ENCODE measurements around the gene MAPKBP1.

MAPKBP1 gene

DNA sequence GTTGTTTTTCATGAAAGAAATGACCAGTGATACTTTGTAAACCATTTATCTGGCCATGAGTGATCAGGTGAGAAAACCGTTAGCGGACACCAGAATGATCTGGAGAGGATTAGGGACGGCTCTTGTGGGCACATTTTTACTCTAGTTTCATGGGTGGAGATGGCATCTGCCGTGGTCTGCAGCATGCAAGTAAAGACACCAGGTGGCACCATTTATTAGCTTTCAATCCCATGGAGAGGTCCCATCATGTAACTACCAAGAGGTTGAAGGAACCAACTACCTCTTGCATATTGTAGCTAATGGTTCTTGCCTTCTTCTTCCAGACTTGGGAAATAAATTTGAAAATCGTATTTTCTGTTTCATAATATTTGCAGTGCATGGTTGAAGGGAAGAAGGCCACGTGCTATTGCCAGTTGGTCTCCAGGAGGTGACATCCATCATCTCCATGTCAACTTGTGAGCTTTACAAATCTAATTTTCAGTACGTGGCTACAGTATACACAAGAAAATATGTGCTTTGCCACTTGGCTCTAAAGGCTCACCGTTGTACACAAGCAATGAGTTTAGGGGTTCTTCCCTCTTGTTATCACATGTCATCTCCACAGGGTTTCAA, 1.5 kb upstream of the MAPKBP1 start:
- Histone ChIP-seq H3K27me3 (ENCODE audit: control insufficient read depth, insufficient read depth, low read length) (no peaks in the 10 kb centered on the region), H3K4me3 (ENCODE audit: low read length) (no peak overlapping the region), H3K4me1 (ENCODE audit: control insufficient read depth, low read depth, low read length) (peaks cover 28% of the 10 kb centered on the region), H3K9me3 (ENCODE audit: control insufficient read depth, low read depth, low read length) (no peaks in the 10 kb centered on the region), H3K27ac (ENCODE audit: low read length) (no peak overlapping the region), H3K36me3 (ENCODE audit: control insufficient read depth, low read depth, low read length) (peaks cover 3% of the 10 kb centered on the region), H3K9ac (ENCODE audit: low read length) (no peak overlapping the region)

DNA sequence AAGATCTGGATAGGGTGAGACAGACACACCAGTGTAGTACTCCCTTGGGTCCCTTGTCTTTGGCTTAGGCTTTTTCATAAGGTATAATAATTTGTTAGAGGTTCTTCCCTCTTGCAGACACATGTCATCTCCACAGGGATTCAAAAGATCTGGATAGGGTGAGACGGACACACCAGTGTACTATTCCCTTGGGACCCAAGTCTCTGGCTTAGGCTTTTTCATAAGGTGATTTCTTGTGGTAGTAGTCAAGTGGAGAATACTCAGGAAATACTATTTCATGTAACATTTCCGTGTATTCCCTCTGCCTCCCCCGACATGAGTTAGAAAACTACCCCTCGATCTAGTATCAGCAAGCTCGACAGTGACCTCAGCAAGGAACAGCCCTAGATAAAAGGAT, 954 bp upstream of the MAPKBP1 start:
- Histone ChIP-seq H3K4me3 (ENCODE audit: low read length) (peak overlapping the region; percentile 62), H3K4me1 (ENCODE audit: control insufficient read depth, low read depth, low read length) (peaks cover 28% of the 10 kb centered on the region), H3K9ac (ENCODE audit: low read length) (peak overlapping the region; percentile 66), H3K27me3 (ENCODE audit: control insufficient read depth, insufficient read depth, low read length) (no peaks in the 10 kb centered on the region), H3K36me3 (ENCODE audit: control insufficient read depth, low read depth, low read length) (peaks cover 3% of the 10 kb centered on the region), H3K9me3 (ENCODE audit: control insufficient read depth, low read depth, low read length) (no peaks in the 10 kb centered on the region), H3K27ac (ENCODE audit: low read length) (peak overlapping the region; percentile 7)

DNA sequence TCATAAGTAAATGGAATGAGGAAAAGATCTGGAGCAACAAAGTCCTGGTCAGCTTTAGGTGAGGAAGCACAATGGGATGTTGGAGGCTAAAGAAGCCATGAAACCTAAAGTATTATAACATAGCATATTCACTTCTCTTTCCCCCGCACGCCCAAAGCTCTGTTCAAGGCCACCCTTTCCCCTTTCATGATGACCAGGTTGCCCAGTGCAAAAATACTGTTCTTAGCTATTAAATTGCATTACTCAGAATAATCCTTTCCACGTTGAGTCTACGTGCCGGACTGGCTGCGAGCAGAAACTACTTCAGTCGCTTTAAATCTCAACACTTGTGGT, 589 bp upstream of the MAPKBP1 start:
- Histone ChIP-seq H3K36me3 (ENCODE audit: control insufficient read depth, low read depth, low read length) (peaks cover 3% of the 10 kb centered on the region), H3K4me3 (ENCODE audit: low read length) (peak overlapping the region; percentile 62), H3K27me3 (ENCODE audit: control insufficient read depth, insufficient read depth, low read length) (no peaks in the 10 kb centered on the region), H3K27ac (ENCODE audit: low read length) (peak overlapping the region; percentile 7), H3K4me1 (ENCODE audit: control insufficient read depth, low read depth, low read length) (peaks cover 28% of the 10 kb centered on the region), H3K9ac (ENCODE audit: low read length) (peak overlapping the region; percentile 66), H3K9me3 (ENCODE audit: control insufficient read depth, low read depth, low read length) (no peaks in the 10 kb centered on the region)

DNA sequence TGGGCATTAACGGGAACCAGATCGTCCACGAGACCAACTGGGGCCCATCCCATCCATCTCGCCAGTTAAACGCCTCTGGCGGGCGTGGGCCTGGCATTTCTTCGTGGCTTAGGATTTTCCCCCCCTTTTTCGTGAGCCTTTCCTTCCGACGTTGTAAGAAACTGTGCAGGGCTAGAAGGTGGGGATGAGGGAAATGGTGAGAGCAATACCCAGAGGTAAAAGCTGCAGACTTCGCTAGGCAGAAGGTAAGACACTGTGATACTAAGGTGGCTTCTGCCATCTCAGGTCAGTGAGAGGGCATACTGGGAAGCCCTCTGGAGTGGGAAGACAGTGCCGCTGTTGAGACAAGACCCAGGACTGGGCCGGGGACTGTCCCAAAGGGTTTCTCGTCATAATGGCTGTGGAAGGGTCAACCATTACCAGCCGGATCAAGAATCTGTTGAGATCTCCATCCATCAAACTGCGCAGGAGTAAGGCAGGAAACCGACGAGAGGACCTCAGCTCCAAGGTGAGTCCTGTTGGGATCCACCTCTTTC, 666 bp downstream of the MAPKBP1 start:
- Histone ChIP-seq H3K4me3 (ENCODE audit: low read length) (peak overlapping the region; percentile 76), H3K36me3 (ENCODE audit: control insufficient read depth, low read depth, low read length) (no peaks in the 10 kb centered on the region), H3K9me3 (ENCODE audit: control insufficient read depth, low read depth, low read length) (no peaks in the 10 kb centered on the region), H3K27ac (ENCODE audit: low read length) (no peak overlapping the region), H3K4me1 (ENCODE audit: control insufficient read depth, low read depth, low read length) (peaks cover 28% of the 10 kb centered on the region), H3K9ac (ENCODE audit: low read length) (peak overlapping the region; percentile 54), H3K27me3 (ENCODE audit: control insufficient read depth, insufficient read depth, low read length) (no peaks in the 10 kb centered on the region)

DNA sequence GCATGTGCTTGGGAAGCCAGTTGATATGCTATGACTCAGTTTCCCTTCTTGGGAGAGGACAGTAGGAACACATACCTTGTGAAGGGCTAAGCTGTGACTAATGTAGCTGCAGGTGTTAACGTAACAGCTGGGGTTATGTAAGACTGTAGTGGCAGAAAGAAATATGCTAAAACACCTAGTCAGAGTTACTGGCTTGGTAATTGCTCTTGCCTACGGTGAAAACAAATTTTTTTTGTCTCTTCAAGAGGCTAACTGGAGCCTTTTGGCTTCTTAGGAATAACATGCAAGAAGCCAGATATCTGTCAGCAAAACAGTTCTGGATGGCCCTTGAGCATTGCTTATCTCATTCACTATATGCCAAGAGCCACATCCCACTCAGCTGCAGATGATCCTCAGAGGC, 1.4 kb downstream of the MAPKBP1 start:
- no peaks in the 10 kb centered on the region for H3K9me3 ChIP-seq (ENCODE audit: control insufficient read depth, low read depth, low read length)
- H3K9ac ChIP-seq (ENCODE audit: low read length) = no peak overlapping the region
- no peaks in the 10 kb centered on the region for H3K27me3 ChIP-seq (ENCODE audit: control insufficient read depth, insufficient read depth, low read length)
- peaks cover 35% of the 10 kb centered on the region for H3K4me1 ChIP-seq (ENCODE audit: control insufficient read depth, low read depth, low read length)
- peak overlapping the region; percentile 76 for H3K4me3 ChIP-seq (ENCODE audit: low read length)
- H3K36me3 ChIP-seq (ENCODE audit: control insufficient read depth, low read depth, low read length) = no peaks in the 10 kb centered on the region
- H3K27ac ChIP-seq (ENCODE audit: low read length) = no peak overlapping the region

DNA sequence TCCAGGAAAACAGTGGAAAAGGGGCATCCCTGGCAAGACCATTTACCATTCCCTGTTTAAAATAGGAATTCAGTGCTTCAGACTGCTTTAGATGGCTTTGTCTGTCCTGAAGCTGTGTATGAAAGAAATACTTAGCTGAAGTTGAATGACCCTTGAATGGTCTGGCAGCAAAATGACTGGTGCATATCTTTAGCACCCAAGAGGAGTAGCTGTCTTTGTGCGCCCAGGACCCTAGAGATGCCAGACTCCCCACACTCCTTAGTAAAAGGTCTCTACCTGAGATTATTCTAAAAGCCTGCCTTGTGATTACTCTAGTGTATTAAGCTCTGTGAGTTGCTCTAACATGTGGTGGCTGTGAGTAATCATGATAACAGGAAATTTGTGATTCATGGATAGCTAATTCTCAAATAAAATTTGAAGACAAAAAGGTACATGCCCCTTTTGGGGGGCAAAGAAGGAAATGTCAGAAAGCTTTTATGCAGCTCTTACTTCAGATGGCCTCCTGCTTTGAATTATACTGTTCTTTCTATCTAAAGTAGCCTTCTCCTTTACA, 3.2 kb downstream of the MAPKBP1 start:
- Histone ChIP-seq H3K9me3 (ENCODE audit: control insufficient read depth, low read depth, low read length) (no peaks in the 10 kb centered on the region), H3K4me3 (ENCODE audit: low read length) (no peak overlapping the region), H3K36me3 (ENCODE audit: control insufficient read depth, low read depth, low read length) (no peaks in the 10 kb centered on the region), H3K27ac (ENCODE audit: low read length) (no peak overlapping the region), H3K9ac (ENCODE audit: low read length) (no peak overlapping the region), H3K27me3 (ENCODE audit: control insufficient read depth, insufficient read depth, low read length) (no peaks in the 10 kb centered on the region), H3K4me1 (ENCODE audit: control insufficient read depth, low read depth, low read length) (peaks cover 38% of the 10 kb centered on the region)

DNA sequence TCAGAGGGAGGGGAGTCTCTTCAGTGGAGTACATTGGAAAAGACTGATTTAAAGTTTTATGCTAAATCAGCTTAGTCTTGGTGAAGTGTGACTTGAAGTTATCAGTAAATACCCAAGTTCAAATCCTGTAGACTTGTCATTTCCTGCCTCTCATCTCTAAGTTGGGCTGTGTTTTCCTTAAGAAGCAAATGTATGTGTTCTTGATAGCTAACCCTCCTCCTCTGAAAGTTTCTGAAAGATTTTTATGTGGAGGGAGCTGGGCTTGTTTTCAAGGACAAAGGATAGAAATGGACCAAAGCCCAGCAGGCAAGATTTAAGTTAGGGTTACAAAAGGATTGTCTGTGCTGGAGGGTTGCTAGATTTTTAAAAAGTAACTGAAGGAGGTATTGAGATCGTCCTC, 4.2 kb downstream of the MAPKBP1 start:
- no peaks in the 10 kb centered on the region for H3K27me3 ChIP-seq (ENCODE audit: control insufficient read depth, insufficient read depth, low read length)
- H3K36me3 ChIP-seq (ENCODE audit: control insufficient read depth, low read depth, low read length) = no peaks in the 10 kb centered on the region
- H3K4me3 ChIP-seq (ENCODE audit: low read length) = no peak overlapping the region
- no peak overlapping the region for H3K9ac ChIP-seq (ENCODE audit: low read length)
- H3K9me3 ChIP-seq (ENCODE audit: control insufficient read depth, low read depth, low read length) = no peaks in the 10 kb centered on the region
- H3K27ac ChIP-seq (ENCODE audit: low read length) = no peak overlapping the region
- H3K4me1 ChIP-seq (ENCODE audit: control insufficient read depth, low read depth, low read length) = peaks cover 38% of the 10 kb centered on the region

DNA sequence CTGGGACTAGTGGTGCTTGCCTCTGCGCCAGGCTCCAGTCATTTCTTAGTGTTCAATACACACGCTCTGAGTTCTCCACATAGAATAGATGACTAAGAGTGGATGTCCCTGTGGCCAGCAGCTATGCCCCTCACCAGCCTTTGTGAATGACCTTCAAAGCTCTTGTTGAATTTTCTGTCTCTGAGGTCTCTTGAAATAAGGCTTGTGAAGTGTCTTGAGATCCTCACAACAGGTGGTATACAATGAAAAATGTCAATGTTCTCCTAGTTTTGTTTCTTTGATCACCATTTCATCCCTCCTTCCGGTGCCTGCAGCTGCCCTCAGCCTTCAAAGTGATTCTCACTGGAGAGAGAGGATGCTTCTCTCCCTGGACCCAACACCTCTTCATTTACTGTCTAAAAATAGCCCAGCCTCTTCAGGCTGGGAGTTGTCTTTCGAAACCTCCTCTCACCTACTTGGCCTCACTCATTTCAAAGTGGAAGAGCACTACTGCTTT, 5.4 kb downstream of the MAPKBP1 start:
- Histone ChIP-seq H3K4me3 (ENCODE audit: low read length) (no peak overlapping the region), H3K4me1 (ENCODE audit: control insufficient read depth, low read depth, low read length) (peaks cover 35% of the 10 kb centered on the region), H3K36me3 (ENCODE audit: control insufficient read depth, low read depth, low read length) (no peaks in the 10 kb centered on the region), H3K27ac (ENCODE audit: low read length) (no peak overlapping the region), H3K9ac (ENCODE audit: low read length) (no peak overlapping the region), H3K27me3 (ENCODE audit: control insufficient read depth, insufficient read depth, low read length) (no peaks in the 10 kb centered on the region), H3K9me3 (ENCODE audit: control insufficient read depth, low read depth, low read length) (no peaks in the 10 kb centered on the region)

DNA sequence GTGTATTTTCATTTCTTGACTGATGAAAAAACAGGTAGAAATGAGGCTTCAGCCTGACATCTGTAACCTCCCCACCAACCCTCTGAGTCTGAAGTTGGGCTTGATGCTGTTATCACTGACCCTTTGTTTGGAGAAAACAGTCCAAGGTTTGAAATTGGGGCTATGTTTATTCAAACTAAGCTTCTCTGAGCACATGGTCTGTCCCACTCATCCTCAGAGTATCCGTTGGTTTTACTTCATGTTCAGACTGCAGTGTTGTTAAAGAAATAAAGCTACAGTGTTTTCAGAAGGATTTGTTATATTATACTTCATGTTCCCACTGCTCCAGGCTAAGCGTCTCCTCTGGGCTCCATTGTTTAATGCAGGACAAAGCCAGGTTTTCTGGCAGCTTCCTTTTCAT, 6.0 kb downstream of the MAPKBP1 start:
- H3K27me3 ChIP-seq (ENCODE audit: control insufficient read depth, insufficient read depth, low read length) = no peaks in the 10 kb centered on the region
- peaks cover 31% of the 10 kb centered on the region for H3K4me1 ChIP-seq (ENCODE audit: control insufficient read depth, low read depth, low read length)
- H3K36me3 ChIP-seq (ENCODE audit: control insufficient read depth, low read depth, low read length) = no peaks in the 10 kb centered on the region
- no peak overlapping the region for H3K4me3 ChIP-seq (ENCODE audit: low read length)
- no peaks in the 10 kb centered on the region for H3K9me3 ChIP-seq (ENCODE audit: control insufficient read depth, low read depth, low read length)
- no peak overlapping the region for H3K9ac ChIP-seq (ENCODE audit: low read length)
- no peak overlapping the region for H3K27ac ChIP-seq (ENCODE audit: low read length)

DNA sequence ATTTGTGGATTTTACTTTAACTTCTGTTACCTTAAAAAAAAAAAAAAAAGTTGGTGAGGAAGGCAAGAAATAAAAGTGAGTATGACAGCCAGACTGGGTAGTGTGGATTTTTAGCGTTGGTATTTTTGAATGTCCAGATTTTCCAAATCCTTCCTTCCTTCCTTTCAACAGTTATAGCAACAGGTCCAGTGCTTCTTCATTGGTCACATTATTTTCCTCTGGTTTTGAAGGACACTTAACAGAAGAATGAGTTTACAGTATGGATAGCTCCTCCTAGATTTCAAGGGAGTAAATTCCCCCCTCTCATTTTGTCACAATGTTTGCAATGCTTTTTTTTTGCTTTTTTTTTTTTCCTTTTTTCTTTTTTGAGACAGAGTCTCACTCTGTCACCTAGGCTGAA, 6.4 kb downstream of the MAPKBP1 start:
- Histone ChIP-seq H3K4me3 (ENCODE audit: low read length) (no peak overlapping the region), H3K27me3 (ENCODE audit: control insufficient read depth, insufficient read depth, low read length) (no peaks in the 10 kb centered on the region), H3K9ac (ENCODE audit: low read length) (no peak overlapping the region), H3K4me1 (ENCODE audit: control insufficient read depth, low read depth, low read length) (peaks cover 27% of the 10 kb centered on the region), H3K36me3 (ENCODE audit: control insufficient read depth, low read depth, low read length) (no peaks in the 10 kb centered on the region), H3K27ac (ENCODE audit: low read length) (no peak overlapping the region), H3K9me3 (ENCODE audit: control insufficient read depth, low read depth, low read length) (no peaks in the 10 kb centered on the region)

DNA sequence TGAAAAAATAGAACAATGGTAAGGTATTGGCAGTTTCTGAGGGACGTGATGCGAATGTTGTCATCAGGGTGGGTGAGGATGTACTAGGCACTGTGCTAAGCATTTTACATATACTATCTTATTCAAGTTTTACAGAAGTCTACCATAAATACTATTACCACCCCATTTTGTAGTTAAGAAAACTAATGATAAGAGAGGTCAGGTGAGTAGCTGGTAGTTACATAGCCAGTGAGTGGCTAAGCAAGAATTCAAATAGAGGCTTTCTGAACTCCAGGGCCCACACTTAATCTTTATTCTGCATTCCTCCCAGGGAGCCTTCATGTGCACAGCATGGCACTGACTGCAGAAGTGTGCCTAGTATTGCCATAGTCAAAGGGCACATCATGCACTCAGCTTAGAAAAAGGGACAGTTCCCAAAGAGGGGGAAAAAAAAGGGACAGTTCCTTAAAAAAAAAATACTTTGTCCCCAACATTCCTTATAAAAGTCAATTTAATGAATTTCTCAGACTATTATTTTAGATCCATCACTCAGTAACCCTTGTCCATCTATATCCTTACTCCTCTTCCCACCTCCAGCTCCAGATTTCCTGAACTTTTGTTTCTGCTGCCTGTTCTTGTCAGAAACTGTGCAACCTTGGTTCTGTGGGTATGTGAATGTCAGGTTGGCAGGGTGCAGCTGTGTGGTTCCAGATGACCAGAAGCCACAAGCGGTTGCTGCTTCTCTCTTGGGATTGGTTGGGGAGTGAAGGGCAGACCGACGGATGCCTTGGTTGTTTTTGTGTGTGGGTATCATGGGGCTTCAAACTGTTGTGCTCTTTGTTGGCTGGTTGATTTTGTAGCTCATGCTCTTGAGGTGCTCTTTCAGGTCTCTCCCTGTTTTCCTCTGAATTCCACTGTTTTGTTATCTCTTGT, 8.3 kb downstream of the MAPKBP1 start:
- H3K36me3 ChIP-seq (ENCODE audit: control insufficient read depth, low read depth, low read length) = no peaks in the 10 kb centered on the region
- no peaks in the 10 kb centered on the region for H3K9me3 ChIP-seq (ENCODE audit: control insufficient read depth, low read depth, low read length)
- peaks cover 18% of the 10 kb centered on the region for H3K4me1 ChIP-seq (ENCODE audit: control insufficient read depth, low read depth, low read length)
- H3K27me3 ChIP-seq (ENCODE audit: control insufficient read depth, insufficient read depth, low read length) = no peaks in the 10 kb centered on the region
- no peak overlapping the region for H3K9ac ChIP-seq (ENCODE audit: low read length)
- H3K27ac ChIP-seq (ENCODE audit: low read length) = no peak overlapping the region
- H3K4me3 ChIP-seq (ENCODE audit: low read length) = no peak overlapping the region
